ENCODE measurements around the gene RBMS1.
"Not testable (repeated sequence)": the region's sequence is repeated elsewhere in the genome, so short reads cannot be mapped to it uniquely, and the experiment has no call there.

The RBMS1 gene

GRCh38 chr2:160434254-160434948 lies 59.2 kb downstream of the RBMS1 start:
- no peak for DNase-seq

DNA sequence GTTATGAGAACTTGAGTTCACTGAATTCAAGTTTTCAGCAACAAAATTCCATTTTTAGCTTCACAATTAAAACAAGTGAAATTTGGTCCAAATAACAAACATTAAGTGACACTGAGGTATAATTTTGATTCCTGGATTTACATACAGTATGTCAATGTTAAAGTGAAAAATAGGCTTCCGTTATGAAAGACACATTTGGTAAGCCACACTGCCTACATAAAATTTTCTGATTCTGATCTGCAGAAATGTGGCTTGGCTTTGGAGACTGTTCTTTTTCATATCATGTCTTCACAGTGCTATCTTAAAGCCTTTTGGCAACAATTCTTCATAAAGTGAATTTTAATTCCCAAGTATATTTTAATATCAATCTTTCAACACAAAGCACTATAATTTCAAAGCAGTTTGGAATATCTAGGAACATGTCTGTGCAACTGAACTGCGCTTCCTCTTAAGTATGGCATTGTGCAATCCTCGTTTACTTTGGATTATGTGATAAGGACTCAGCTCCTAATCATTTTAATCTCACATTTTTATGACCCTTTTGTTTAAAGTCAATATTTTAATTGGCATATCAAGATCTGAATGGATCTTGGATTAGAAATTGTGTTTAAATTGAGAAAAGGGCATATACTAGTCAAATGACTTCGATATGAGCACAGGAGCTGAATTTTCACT lies 60.0 kb downstream of the RBMS1 start:
- DNase-seq, result no peak

- DNase-seq, result no peak
These were observed 61.0 kb downstream of the RBMS1 start for GRCh38 chr2:160432633-160433032.

- DNase-seq, result no peak
These were observed 62.2 kb downstream of the RBMS1 start for GRCh38 chr2:160431441-160431840.

GRCh38 chr2:160430001-160430344 lies 63.6 kb downstream of the RBMS1 start:
- no peak for DNase-seq

DNA sequence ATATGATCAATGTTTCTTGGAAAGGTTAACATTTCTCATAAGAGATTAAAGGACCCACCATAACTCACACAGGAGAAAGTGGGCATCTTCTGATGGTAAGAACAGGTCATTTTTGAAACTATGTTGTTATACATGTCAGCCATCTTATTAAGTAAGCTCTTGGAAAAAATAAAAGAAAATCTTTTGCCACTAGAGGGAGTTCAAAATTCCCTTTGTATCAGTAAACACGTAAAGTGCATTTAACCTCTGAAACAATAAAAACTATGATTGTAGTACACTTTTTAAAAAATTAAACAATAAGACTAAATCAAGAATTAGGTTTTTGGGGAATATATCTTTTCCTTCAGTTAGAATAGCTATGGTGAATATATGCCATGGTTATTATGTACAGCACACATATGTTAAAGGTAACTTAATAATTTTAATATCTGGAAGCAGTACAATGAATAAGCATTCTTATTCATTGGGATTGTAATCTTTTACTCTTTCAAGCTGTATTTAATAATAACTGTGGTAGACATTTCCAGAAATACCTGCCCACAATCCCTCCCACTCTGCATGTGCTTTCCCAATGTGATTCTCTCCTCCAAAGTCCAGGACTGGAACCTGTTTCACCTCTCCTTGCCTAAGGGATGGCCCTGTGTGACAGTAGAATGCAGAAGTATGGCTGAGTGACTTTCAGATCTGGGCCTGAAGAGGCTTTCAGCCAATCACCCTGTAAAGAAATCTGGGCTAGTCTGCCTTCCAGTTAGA lies 64.2 kb downstream of the RBMS1 start:
- DNase-seq, result peak in 1 of 58 donors; percentile 7

- DNase-seq, result no peak
These were observed 65.2 kb downstream of the RBMS1 start for GRCh38 chr2:160428405-160428763.

DNA sequence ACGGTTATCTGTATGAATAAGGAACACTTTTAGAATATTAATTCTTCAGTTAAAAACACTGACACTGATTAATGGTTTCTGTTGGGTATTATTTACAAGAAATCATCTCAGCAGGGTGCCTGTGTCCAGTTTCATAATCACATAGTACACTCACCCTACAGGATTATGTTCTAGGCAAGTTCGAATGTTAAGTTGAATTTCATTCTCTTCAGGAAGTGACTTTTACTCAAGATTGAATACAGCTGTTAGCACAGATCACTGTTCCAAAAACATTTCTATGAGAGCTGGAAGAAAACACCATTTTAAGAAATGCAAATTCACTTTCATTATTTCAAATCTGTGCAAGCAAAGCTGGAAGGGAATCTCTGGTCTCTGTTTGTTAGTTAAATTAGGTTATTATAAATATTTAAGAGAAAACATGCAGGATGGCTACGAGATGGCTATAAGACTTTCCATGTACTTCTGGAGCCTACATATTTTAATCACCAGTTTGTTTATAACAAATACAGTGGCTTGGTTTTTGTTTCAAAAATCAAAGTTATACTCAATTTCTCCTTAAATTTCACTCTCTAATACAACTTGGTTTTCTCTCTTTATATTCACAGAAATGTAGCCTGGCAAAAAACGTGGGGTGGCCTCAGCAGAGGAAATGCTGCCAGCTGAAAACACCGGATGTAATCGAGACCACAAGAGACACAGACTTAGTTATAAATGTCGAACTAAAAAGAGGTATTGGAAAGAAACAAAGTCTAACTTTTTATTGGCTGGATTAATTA lies 65.8 kb downstream of the RBMS1 start:
- no peak for DNase-seq

- DNase-seq, result no peak
These were observed 67.0 kb downstream of the RBMS1 start for GRCh38 chr2:160426604-160427003.

- DNase-seq, result no peak
These were observed 68.0 kb downstream of the RBMS1 start for GRCh38 chr2:160425434-160426151.

DNA sequence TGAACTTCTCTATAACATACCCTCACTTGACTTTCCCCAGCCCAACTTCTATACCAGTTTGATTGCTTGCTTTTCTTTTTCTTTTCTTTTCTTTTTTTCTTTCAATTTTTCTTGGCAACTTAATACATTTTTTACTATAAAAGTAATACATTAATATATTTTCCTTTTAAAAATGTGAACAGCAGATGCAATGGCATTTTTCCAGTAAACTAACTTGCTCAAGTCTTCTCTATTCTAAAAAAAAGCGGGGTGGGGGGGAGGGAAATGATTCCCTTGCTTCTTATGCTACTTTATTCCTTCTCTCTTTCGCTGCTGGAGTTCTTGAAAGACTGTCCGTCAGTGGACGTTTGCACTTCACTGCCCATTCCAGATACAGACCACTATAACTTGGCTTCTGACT lies 70.5 kb downstream of the RBMS1 start:
- DNase-seq, result no peak

DNA sequence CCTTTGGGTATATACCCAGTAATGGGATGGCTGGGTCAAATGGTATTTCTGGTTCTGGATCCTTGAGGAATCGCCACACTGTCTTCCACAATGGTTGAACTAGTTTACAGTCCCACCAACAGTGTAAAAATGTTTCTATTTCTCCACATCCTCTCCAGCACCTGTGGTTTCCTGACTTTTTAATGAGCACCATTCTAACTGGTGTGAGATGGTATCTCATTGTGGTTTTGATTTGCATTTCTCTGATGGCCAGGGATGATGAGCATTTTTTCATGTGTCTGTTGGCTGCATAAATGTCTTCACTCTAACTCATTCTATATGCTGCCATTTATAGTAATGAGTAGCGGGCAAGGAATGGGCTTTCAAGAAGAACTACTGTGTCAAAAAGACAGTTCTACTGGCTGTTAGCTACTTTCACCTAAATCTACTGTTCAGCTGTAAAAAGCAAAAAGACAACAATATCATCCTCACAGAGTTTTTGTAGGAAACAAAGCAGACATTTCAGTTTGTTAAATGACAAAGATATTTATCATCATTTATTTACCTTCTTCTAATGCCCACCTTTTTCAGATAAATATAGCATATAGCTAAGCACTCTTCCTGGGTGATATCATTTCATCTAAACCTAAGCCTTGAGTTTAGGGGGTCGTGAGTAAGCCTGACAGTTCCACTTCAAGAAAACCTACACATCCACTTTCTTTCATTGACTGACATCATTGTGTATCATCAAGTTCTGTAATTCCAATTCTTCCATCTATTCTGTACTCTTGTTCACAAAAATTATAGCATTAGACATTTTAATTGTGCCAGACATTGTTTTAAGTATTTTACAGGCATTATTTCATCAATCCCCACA lies 71.7 kb downstream of the RBMS1 start:
- DNase-seq, result not testable (repeated sequence)

GRCh38 chr2:160420711-160421110 lies 72.9 kb downstream of the RBMS1 start:
- no peak for DNase-seq

DNA sequence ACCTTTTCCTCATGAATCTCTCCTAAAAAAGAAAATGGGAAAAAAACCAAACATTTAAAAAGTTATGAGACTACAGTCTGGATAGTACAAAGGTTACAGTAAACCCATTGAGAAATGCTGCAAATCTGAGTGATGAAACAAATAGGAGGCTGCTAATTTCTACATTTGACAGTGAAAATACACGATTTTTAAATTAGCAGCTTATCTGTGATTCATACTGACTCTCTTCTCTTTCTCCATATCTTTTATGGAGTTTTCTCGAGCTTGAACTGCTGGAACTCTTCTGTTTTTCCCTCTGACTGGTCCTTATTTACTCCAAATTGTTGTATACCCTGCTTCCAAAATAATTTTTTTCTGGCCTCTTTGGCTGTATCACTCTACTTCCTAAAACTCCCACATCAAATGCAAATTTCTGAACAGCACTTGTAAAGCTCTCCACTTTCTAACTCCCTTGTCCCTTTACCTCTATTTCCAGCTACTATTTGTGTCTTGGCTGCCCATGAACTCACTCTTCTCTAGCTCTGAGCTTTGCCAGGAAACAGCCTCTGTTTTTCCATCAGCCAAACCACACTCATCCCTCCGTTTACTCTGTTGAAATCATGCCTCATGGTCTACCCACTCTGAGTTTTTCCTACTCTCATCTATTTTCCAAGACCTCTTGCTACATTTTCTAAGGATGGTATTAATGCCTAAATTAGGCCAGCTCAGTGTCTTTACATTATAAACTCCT lies 73.7 kb downstream of the RBMS1 start:
- no peak for DNase-seq

- no peak for DNase-seq
These were observed 74.8 kb downstream of the RBMS1 start for GRCh38 chr2:160418853-160419252.

- no peak for DNase-seq
These were observed 75.2 kb downstream of the RBMS1 start for GRCh38 chr2:160418398-160418765.

DNA sequence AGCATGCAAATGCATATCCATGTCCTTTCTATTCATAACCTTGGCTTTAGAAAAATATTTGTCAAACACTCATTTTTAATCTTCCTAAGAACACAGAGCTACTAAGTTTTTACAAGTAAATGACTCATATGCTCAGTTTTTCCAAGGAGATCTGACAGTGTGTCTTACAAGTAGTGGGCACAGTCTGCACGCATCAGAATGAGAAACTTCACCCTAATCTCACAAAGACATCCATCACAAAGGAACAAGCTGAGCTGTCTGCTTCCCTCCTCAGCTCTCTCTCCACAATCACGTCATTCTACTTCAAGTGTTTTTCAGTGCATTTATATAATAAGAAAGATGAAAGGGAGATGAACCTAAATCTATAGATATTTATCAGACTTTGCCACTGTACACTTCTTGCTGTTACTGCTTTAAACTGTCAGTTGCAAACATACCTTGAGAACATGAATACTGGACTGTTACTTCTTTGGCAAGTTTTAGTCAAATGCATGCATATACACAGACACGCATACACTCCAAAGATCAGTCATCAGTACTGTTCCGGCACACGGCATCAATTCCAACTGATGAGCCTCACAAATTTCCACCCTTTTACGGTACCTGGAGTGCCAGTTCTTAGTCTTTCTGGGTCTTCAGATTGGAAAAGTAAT lies 75.7 kb downstream of the RBMS1 start:
- DNase-seq, result peak in 2 of 58 donors; percentile 1 to 24

- no peak for DNase-seq
These were observed 77.6 kb downstream of the RBMS1 start for GRCh38 chr2:160415991-160416390.

DNA sequence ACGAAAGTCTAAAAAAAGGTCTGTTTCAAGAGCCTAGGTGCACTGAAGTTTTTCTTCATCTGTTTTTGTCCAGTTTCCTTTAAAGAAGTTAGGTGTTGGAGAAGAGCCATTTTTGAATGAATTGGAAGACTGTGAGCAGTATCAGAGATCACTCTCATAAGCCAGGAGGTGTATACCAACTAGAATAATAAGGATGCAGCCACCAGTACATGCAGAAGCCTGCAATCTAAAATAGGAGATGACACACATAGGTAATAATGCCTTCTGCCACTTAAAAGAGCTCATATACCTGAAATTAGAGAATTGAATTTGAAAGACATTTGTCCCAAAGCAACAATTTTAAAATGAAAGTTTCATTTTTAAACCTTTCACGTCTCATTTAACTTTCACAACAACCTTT lies 81.7 kb downstream of the RBMS1 start:
- no peak for DNase-seq
